Activated T-cell treated with anti-CD3 and anti-CD28 coated beads, Interleukin-2, amount 50 U/mL, for 24 hours (primary cell): Measurements from ENCODE around the gene ENG.

ENCODE experiments used
- DNase-seq: peaks from one replicate; pipeline ENCODE4 v3.0.0-alpha.2; 2020
- H3K27ac Mint-ChIP-seq: 2 replicates; pipeline ENCODE4 v1.8.0; 2020; ENCODE audit warnings: mild to moderate bottlenecking, mixed read lengths
- H3K27me3 Mint-ChIP-seq: 2 replicates; pipeline ENCODE4 v1.8.0; 2020; ENCODE audit warnings: mixed read lengths
- H3K36me3 Mint-ChIP-seq: 2 replicates; pipeline ENCODE4 v1.8.0; 2020; ENCODE audit warnings: low read depth, mixed read lengths
- H3K4me1 Mint-ChIP-seq: 2 replicates; pipeline ENCODE4 v1.8.0; 2020; ENCODE audit warnings: low read depth, mixed read lengths
- H3K4me3 Mint-ChIP-seq: 2 replicates; pipeline ENCODE4 v1.8.0; 2020; ENCODE audit warnings: mild to moderate bottlenecking, moderate library complexity, mixed read lengths
- H3K9me3 Mint-ChIP-seq: 2 replicates; pipeline ENCODE4 v1.8.0; 2020; ENCODE audit warnings: mixed read lengths

The ENG gene

DNA sequence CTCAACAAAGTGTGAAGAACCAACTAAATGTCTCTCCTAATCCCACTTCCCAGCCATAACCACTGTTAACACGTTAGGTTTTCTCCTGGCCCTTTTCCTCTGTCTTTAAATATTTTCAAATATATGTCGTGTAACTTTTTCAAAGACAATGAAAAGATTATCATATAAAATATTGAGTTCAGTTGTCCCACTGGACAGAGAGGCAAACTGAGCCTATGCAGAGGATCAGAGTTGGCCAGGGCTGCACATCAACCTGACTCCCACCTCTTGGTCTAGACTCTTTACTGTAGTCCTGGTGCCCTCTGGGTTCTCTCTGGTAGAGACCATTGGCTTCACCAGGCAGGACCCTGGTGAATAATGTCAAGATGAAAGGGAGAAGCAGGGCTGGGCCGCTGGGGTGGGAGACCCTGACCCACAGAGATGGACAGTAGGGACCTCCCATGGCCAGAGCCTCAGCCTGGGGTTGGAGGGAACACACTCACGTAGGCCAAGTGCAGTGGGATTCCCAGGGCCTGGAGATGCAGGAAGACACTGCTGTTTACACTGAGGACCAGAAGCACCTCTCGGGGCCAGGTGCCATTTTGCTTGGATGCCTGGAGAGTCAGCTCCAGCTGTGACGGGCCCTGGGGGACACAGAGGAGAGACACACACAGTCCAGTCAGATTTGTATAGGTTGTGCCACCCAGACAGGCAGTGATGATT is 25.1 kb downstream of the ENG start:
- Mint-ChIP-seq H3K4me1 (peaks cover 12% of the 10 kb centered on the region), H3K4me3 (no peak overlapping the region)

DNA sequence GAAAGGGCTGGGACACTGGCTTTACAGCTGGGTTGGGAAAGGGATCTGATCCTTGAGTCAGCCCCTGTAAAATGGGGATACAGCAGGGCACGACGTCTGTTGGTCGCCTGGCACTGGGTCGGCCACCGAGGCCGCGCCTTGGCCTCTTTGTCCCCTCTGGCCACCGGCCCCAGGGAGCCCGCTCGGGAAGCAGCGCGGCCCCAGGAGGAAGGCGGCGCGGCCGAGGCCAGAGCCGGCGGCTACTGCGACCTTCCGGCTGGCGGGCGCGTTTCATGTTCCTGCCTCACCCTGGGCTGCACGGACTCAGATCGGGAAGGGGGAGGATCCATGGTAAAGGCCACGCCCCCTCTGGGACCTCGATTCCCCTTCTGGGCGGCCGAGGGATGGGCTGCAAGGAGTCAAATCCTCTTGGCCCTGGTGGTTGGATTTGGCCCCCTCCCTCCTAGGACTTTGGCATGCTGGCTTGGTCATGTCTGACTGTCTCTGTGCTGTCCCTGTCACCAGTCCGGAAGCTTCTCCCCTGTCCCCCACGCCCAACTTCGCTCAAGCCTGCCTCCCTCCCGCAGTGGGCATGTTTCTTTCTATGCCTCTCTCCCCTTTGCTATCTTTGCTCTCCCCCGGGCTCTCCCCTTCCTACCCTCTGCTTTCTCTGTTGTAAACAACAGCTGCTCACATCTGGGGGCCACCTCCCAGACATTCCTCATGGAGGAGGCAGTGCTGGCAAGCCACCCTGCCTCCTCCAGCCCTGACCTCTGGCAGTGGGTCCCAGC is 26.0 kb downstream of the ENG start:
- DNase-seq, result no peak
- no peak overlapping the region for H3K4me3 Mint-ChIP-seq
- H3K27me3 Mint-ChIP-seq, result no peaks in the 10 kb centered on the region
- peaks cover 22% of the 10 kb centered on the region for H3K36me3 Mint-ChIP-seq
- no peak overlapping the region for H3K27ac Mint-ChIP-seq
- peaks cover 9% of the 10 kb centered on the region for H3K4me1 Mint-ChIP-seq
- H3K9me3 Mint-ChIP-seq, result no peaks in the 10 kb centered on the region

More for the DNA sequence above, 25.1 kb downstream of the ENG start:
- H3K9me3 Mint-ChIP-seq, result no peaks in the 10 kb centered on the region
- no peaks in the 10 kb centered on the region for H3K27me3 Mint-ChIP-seq
- peaks cover 22% of the 10 kb centered on the region for H3K36me3 Mint-ChIP-seq
- DNase-seq, result no peak
- H3K27ac Mint-ChIP-seq, result peak overlapping the region; percentile 38

DNA sequence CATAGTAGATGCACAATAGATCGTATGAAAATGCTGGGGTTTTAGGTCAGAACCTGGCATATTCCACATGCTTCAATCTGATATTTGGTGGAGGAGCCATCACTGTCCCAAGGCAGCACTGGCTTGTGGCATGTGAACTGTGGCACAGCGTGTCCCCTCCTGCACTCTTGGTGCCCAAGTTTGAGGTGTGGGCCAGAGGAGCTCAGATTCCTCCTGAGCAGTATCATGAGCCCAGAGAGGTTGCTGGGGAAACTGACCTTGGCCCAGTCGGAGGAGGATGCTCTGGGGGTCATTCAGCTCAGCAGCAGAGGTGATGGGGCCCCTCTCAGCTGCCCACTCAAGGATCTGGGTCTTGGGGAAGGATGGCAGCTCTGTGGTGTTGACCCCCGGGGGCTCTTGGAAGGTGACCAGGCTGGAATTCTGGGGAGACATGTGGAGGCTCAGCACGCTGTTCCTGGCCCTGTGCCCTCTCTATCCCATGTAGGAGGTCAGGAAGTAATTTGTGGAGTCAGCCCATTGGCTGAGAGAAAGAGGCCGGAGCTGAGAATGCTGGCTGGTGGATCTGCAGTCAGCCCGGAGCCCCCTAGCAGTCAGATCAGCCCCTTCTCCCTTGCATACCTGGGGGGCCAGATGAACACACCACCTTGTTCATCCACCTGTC is 28.1 kb downstream of the ENG start:
- no peak overlapping the region for H3K4me3 Mint-ChIP-seq
- H3K9me3 Mint-ChIP-seq, result no peaks in the 10 kb centered on the region
- peaks cover 22% of the 10 kb centered on the region for H3K36me3 Mint-ChIP-seq
- no peaks in the 10 kb centered on the region for H3K4me1 Mint-ChIP-seq
- H3K27me3 Mint-ChIP-seq, result no peaks in the 10 kb centered on the region
- DNase-seq, result no peak
- no peak overlapping the region for H3K27ac Mint-ChIP-seq

DNA sequence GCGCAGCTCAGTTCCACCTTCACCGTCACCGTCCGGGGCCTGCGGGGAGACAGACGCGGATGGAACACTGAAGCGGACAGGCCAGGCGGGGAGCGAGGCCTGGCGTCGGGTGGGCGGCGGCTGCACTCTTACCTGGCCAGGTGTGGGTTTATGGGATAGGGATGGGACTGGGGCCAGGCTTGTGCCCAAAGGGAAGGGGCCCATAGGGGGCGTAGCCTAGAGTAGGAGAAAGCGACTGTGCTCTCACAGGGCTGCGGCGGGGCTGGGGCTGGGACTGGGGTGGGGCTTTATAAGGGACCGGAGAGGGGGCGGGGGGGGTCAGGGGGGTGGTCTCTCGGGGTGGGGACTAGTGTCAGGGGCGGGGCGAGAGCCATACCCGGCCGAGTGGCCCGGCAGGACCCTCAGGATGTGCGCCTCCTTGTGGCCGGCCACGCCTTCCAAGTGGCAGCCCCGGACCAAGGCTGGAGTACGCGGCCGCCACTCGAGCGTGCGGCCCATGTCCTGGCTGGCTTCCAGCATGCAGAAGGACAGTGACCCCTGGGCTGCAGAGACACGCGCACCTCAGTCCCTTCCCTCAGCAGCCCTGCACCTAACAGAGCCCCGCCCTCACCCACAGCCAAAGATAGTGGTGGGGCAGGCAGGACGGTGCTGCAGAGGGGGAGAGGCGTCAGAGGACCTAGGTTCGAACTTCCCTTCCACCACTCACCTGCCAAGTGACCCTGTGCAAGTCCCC is 29.0 kb downstream of the ENG start:
- Mint-ChIP-seq H3K27ac (peak overlapping the region; percentile 7), H3K4me1 (no peaks in the 10 kb centered on the region)

DNA sequence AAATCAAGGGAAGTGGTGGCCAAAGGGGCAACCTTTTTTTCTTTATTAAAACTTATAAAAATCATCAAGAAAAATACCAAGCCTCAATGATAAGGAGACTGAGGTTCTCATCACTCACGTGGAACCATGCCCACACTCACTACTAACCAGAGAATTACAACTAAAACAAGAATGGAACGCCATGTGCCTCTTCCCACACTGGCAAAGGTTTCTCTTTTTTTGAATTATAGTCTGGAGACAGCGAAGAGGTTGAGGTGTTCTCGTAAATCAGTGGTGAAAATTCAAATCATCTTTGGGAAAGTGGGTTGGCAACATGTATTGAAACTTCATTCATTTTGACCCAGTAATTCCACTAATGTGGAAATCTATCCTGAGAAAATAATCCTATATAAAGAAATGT is 32.4 kb downstream of the ENG start:
- Mint-ChIP-seq H3K36me3 (peaks cover 47% of the 10 kb centered on the region), H3K4me1 (no peaks in the 10 kb centered on the region), H3K4me3 (no peak overlapping the region), H3K27ac (no peak overlapping the region), H3K27me3 (no peaks in the 10 kb centered on the region), H3K9me3 (no peaks in the 10 kb centered on the region)
- no peak for DNase-seq

More for the DNA sequence above, 29.0 kb downstream of the ENG start:
- no peaks in the 10 kb centered on the region for H3K9me3 Mint-ChIP-seq
- DNase-seq, result no peak
- H3K36me3 Mint-ChIP-seq, result peaks cover 26% of the 10 kb centered on the region
- no peak overlapping the region for H3K4me3 Mint-ChIP-seq
- H3K27me3 Mint-ChIP-seq, result no peaks in the 10 kb centered on the region

DNA sequence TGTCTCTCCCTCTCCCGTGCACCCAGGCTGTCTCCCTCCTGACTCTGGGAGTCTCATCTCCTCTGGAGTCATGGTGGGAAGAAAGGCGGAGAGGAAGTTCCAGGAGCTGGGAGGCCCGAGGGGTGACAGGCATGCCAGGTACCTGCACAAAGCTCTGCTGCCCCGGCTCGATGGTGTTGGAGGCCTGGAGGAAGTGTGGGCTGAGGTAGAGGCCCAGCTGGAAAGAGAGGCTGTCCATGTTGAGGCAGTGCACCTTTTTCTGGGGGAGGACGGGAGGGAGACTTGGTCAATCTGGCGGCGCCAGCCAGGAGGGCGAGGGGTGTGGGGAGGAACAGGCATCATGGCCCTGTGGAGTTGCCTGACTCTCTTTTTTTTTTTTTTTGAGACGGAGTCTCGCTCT is 35.9 kb downstream of the ENG start:
- Mint-ChIP-seq H3K27ac (peak overlapping the region; percentile 57), H3K27me3 (no peaks in the 10 kb centered on the region), H3K36me3 (peaks cover 63% of the 10 kb centered on the region), H3K4me1 (no peaks in the 10 kb centered on the region), H3K4me3 (no peak overlapping the region), H3K9me3 (no peaks in the 10 kb centered on the region)
- no peak for DNase-seq

DNA sequence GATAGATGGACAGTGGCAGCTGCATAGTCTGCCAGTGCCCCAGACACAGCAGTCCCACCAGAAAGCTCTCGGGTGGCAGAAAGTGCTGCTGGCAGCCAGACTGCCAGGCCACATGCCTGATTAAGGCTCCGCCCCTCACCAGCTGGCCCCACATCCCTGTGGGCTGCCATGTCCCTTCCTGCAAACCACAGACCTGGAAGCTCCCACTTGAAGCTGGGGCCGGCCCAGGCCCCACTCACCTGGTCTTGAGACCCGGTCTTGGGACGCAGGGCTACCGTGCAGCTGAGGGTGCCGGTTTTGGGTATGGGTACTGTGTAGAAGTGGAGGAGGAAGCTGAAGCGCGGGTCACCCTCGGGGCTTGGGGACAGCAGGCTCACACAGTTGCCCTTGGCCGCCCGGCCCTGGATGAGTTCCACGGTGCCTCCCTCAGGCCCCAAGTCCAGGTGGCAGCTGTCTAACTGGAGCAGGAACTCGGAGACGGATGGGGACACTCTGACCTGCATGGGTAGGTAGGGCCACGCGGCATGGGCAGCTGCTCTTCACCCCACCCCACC is 36.5 kb downstream of the ENG start:
- H3K4me3 Mint-ChIP-seq, result no peak overlapping the region
- H3K4me1 Mint-ChIP-seq, result no peaks in the 10 kb centered on the region
- peaks cover 69% of the 10 kb centered on the region for H3K36me3 Mint-ChIP-seq
- H3K27ac Mint-ChIP-seq, result peak overlapping the region; percentile 57
- no peaks in the 10 kb centered on the region for H3K9me3 Mint-ChIP-seq
- DNase-seq, result no peak
- no peaks in the 10 kb centered on the region for H3K27me3 Mint-ChIP-seq

DNA sequence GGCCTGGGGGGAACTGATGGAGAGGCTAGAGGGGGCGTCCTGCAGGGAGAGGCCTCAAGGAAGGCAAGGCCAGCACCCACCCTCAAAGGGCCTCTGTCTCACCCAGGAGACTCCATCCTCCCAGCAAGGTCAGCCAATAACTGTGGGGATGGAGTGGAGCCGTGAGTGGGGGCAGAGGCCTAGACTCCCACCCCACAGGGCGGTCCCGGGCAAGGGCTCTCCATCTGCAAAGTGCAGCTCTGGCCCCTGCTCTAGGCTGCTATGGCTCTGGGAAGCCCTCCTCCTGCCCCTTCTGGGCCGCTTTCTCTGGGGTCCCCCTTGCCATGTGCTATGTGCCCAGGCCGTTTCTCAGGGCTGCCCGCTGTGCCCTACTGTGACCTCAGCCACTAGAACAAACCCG is 37.7 kb downstream of the ENG start:
- H3K4me3 Mint-ChIP-seq, result no peak overlapping the region
- no peak for DNase-seq
- no peaks in the 10 kb centered on the region for H3K27me3 Mint-ChIP-seq
- H3K9me3 Mint-ChIP-seq, result no peaks in the 10 kb centered on the region
- peaks cover 81% of the 10 kb centered on the region for H3K36me3 Mint-ChIP-seq
- H3K27ac Mint-ChIP-seq, result no peak overlapping the region
- H3K4me1 Mint-ChIP-seq, result no peaks in the 10 kb centered on the region

DNA sequence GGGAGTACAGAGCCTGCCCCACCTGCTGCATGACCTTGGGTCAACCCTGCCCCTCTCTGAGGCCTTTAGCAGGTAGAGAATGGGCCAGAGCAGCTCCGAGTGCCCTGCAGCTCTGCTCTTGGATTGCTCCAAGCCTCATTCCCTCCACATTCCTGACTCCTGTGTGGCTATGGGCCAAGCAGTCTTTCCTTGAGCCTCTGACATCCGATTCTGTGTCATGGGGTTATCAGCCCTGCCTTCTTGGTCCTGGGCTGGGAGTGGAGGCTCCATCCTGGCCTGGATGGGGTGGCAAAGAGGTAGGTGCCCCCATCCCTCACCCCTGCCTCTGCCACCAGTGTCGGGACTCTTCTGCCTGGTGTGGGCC is 38.1 kb downstream of the ENG start:
- Mint-ChIP-seq H3K36me3 (peaks cover 85% of the 10 kb centered on the region), H3K4me3 (no peak overlapping the region), H3K27me3 (no peaks in the 10 kb centered on the region), H3K27ac (peak overlapping the region; percentile 18), H3K4me1 (no peaks in the 10 kb centered on the region), H3K9me3 (no peaks in the 10 kb centered on the region)
- DNase-seq, result no peak

DNA sequence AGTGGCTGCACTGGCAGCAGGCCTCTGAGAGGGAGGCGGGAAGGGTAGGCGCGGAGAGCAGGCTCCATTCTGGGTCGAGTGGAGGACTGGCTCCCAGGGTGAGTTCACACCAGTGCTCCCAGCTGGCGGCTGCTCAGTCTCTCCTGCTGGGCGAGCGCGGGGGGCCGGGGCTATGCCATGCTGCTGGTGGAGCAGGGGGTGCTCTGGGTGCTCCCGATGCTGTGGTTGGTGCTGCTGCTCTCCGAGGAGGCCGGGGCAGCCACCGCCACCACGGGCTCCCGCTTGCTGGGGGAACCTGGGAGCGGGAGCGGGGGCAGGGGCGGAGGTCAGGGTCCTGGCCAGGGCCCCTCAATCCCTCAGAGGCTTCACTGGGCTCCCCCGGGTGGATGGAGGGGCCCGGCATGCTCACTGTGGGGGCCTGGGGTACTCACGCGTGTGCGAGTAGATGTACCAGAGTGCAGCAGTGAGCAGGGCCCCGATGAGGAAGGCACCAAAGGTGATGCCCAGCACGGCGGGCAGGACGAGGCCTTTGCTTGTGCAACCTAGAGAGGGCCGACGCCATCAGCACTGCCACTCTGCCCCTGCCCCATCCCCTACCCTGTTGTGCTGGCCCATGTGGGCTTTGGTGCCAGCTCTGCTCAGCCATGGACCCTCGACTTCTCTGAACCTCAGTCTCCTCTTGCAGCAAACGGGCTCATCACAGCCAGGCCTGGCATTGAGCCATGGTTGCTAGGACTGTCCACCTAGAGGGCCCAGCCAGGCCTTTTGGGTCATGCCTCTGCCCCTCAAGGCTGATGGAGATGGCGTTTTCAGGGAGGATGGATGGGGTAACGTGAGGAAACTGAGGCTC is 38.7 kb downstream of the ENG start:
- DNase-seq, result no peak
- Mint-ChIP-seq H3K27ac (peak overlapping the region; percentile 44), H3K36me3 (peaks cover 84% of the 10 kb centered on the region), H3K4me3 (no peak overlapping the region), H3K27me3 (no peaks in the 10 kb centered on the region), H3K4me1 (no peaks in the 10 kb centered on the region), H3K9me3 (no peaks in the 10 kb centered on the region)

DNA sequence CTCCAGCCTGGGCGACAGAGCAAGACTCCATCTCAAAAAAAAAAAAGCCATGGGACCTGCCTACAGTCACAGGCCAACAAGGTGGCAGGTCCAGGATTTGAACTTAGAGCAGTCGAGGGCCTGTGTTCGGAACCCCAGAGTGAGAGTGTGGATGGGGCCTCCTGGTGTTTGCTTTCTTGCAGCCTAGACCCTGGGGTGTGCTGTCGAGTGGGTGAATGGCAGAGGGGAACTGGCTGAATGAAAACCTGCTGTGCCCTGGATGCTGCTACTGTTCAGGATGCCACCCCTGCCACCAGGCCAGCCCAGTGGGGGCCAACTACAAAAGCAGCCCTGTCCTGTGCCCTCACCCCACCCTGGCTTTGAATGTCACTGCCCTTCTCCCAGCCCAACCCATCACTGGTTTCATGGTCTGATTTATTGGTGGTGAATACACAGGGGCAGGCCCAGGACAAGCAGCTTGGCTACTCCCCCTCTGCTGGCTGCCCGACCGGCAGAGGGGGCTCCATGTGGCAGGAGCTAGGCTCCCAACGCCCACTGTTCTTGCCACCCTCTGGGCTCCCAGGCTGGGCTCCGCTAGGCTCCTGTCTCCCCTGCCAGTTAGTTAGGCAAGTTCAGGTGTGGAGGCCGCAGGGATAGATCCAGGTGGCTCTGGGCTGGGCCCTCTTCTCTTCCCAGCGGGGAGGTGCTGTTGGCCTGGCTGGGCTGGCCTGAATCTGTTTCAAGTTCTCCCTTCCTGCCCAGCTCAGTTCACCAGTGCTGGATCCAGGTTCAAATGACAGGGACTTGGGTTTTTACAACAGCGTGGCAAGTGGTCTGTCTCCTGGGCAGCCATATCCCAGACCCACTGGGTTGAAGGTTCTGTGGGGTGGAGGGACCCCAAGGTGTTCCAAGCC is 39.6 kb downstream of the ENG start:
- H3K36me3 Mint-ChIP-seq, result peaks cover 89% of the 10 kb centered on the region

DNA sequence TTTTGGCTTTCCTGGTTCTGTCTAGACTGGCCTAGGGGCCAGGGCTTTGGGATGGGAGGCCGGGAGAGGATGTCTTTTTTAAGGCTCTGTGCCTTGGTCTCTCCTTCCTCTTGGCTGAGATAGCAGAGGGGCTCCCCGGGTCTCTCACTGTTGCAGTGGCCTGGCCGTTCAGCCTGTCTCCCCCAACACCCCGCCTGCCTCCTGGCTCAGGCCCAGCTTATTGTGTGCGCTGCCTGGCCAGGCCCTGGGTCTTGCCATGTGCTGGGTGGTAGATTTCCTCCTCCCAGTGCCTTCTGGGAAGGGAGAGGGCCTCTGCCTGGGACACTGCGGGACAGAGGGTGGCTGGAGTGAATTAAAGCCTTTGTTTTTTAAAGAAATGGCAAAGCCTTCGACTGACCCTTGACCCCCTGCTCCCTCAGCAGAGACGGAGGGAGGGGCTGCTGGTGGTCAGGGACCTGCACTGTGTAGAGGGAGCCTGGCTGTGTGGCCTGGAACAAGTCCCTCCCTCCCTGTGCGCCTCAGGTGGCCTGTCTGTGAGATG is 40.7 kb downstream of the ENG start:
- no peaks in the 10 kb centered on the region for H3K9me3 Mint-ChIP-seq
- H3K36me3 Mint-ChIP-seq, result peaks cover 87% of the 10 kb centered on the region
- H3K27ac Mint-ChIP-seq, result no peak overlapping the region
- H3K4me1 Mint-ChIP-seq, result no peaks in the 10 kb centered on the region
- H3K27me3 Mint-ChIP-seq, result no peaks in the 10 kb centered on the region
- H3K4me3 Mint-ChIP-seq, result no peak overlapping the region
- no peak for DNase-seq

More for the DNA sequence above, 39.6 kb downstream of the ENG start:
- H3K4me1 Mint-ChIP-seq, result no peaks in the 10 kb centered on the region
- H3K9me3 Mint-ChIP-seq, result no peaks in the 10 kb centered on the region
- H3K4me3 Mint-ChIP-seq, result no peak overlapping the region
- H3K27ac Mint-ChIP-seq, result peak overlapping the region; percentile 44
- H3K27me3 Mint-ChIP-seq, result no peaks in the 10 kb centered on the region
- DNase-seq, result no peak
